ENCODE data around the gene DPF3. TPM values are rescaled to one million over a fixed set of nuclear protein-coding genes. Genes with fewer than 3 reads are reported as not detected.
A peak's percentile ranks its signal among the peaks of the same experiment; 100 is the strongest.

The DPF3 gene
- polyA plus RNA-seq, 4 donors = 1.3 to 5.0 (median 4.6) TPM

- DNase-seq (ENCODE audit: low read depth in 4 of 4, low spot score in 3 of 4) = no peak
These were observed 48.7 kb downstream of the DPF3 start for GRCh38 chr14:72845196-72845595.

GRCh38 chr14:72844524-72844923 is 49.4 kb downstream of the DPF3 start:
- DNase-seq (ENCODE audit: low read depth in 4 of 4, low spot score in 3 of 4) = no peak

DNA sequence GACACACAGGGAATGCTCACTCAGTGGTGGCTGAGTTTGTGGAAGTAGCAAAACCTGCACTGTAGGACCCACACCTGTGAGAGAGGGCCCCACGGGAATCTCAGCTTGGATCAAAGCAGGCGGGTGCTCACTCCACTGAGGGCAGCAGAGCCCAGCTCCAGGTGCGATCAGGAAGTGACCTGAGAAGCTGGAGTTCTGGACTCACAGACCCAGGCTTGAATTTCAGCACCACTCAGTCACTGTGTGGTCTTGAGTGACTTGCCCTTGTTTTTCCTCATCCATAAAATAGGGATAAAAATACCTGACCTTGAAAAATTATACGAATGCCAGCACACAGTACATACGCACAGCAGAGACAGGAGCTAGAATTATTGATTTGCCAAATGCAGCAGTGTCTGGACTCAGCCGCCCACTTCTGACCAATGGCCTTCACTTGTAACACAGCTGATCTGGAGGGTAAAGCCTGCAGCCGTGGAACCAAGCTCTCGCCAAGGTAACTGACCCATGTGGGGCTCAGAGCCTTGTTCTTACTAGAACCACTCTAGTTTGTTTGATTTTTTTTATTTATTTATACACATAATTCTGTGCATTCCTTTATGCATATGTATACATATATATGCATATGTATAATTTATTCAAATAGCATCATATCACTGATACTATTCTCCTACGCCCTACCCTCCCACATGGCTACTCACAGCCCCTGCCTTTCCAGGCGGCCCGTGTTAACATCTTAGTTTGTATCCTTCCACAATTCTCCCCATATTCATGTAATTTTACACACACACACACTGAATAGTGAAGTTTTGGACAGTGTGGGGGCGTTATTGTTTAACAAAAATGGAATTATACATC is 53.9 kb downstream of the DPF3 start:
- no peak for DNase-seq (ENCODE audit: low read depth in 4 of 4, low spot score in 3 of 4)

DNA sequence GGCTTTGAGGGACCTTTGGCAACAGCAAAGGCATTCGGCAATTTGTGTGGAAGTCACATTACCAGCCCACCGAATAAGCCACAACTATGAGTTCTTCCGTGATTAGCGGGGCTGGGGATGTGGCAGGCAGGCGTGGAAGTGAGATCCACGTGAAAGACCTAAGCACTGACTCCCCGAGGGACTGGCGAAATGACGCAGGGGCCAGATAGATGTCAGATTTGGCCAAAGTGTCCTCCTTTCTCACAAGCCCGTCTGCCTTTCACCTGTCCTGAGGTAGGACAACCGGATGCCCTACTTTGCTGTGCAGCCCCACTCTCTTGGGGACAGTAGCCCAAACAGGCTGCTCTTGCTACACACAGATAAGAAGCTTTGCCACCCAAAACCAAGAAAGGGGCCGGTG is 54.5 kb downstream of the DPF3 start:
- DNase-seq (ENCODE audit: low read depth in 4 of 4, low spot score in 3 of 4) = no peak

DNA sequence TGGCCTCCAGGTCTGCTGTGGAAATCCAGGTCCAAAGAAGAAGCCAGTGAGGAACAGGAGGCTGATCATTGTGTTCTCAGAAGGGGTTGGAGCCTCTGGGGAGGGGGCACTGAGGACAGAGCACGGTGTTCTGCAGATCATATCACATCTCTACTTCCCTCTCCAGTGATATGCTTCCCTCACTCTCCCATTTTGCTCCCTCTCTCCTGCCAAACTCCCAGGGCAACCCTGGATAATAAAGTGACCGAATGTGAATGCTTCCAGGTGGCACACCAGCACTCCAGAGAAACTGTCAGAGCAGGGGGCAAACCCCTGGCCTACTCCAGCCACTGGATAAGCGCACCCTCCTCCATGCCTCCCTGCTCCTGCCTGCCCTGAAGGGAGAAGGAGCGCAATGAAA is 57.8 kb downstream of the DPF3 start:
- no peak for DNase-seq (ENCODE audit: low read depth in 4 of 4, low spot score in 3 of 4)

- no peak for DNase-seq (ENCODE audit: low read depth in 4 of 4, low spot score in 3 of 4)
These were observed 60.7 kb downstream of the DPF3 start for GRCh38 chr14:72833174-72833573.

DNA sequence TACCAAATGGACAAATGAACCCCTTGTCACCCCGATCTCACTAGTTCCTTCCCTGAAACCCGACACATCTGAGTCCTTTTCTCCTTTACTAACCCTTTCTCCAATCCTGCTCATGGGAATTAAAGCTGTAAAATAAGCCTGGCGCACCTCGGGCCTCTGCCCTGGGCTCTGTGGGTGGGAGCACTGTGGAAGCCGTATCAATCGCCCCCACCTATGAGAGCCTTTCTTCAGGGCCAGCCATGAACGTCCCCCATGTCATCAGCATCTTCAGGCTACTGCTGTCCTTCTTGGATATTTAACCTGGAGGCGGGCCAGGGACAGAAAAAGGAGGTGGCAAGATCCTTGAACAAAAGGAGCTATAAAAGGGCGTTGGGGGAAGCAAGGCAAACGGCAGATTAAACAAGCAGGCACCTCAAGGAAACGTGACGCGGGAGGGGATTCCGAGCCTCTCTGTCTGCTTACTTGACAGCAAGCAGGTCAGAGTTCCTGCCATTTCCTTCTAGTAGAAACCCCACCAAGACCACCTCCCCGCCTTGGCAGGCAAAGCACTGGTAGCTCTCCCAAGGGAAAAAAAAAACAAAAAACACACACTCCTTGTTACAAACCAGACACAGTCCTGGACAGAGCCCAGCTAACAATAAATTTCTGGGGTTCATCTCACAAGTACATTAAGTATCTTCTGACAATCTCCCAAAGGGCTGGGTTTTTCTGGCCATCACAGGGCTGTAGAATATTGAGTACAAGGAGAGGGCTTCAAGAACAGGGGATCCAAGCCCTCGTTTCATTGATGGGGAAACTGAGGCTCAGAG is 62.9 kb downstream of the DPF3 start:
- DNase-seq (ENCODE audit: low read depth in 4 of 4, low spot score in 3 of 4) = no peak

DNA sequence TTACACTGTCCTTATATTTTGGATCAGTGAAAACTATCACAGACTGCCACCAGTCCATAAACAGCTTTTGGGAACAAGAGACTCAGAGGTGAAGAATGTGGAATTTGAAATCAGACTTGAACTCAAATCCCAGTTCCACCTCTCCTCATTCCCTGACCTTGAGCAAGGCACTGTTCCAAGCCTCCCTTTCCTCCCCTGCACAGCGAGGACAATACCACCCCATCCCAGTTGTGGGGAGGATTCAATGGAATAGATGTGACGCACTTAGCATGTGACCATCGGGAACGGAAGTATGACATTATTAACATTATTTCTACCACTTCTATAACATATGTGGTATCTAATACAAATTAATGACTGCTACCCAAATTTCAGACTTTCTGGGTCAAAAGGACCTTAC is 63.5 kb downstream of the DPF3 start:
- DNase-seq (ENCODE audit: low read depth in 4 of 4, low spot score in 3 of 4) = no peak

GRCh38 chr14:72828604-72829003 is 65.3 kb downstream of the DPF3 start:
- DNase-seq (ENCODE audit: low read depth in 4 of 4, low spot score in 3 of 4) = no peak

DNA sequence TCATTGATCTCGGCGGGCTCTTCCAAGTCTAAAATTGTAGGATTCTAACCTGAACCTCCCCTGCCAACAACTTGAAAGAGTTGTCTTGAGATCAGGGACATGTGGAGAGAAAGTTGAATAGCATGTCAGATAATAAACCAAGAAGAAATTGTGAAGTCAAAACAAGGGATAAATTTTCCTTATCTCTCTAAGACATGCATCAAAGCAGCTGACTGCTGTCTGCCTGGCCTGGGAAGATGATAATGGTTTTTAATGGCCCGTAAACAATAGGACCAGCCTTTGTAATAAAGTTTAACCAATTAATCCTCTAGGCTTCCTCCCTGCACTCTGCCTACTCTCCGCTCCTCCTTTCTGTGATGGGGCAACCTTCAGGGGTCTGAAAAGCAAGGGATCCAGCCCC is 67.9 kb downstream of the DPF3 start:
- no peak for DNase-seq (ENCODE audit: low read depth in 4 of 4, low spot score in 3 of 4)

DNA sequence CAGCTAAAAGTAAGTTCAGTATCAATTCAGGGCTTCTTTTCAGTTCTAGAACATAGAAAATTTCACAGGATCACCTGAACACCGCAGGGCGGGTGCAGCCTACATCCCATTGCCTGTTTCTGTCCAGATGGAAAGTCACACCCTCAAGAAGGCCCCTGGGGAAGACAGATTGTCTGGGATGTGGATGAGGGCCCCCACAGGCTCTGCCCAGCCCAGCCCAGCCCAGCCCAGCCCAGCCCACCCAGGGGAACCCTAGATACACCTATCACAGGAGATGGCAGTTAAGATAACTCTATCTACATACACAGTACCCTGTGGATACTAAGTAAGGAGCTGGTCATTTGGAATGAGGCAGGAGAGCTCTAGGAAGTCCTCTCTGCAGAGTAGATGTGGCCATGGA is 68.4 kb downstream of the DPF3 start:
- DNase-seq (ENCODE audit: low read depth in 4 of 4, low spot score in 3 of 4) = no peak

GRCh38 chr14:72824051-72824450 is 69.8 kb downstream of the DPF3 start:
- DNase-seq (ENCODE audit: low read depth in 4 of 4, low spot score in 3 of 4) = no peak

GRCh38 chr14:72822946-72823611 is 70.8 kb downstream of the DPF3 start:
- DNase-seq (ENCODE audit: low read depth in 4 of 4, low spot score in 3 of 4) = no peak

GRCh38 chr14:72818998-72819397 is 74.9 kb downstream of the DPF3 start:
- no peak for DNase-seq (ENCODE audit: low read depth in 4 of 4, low spot score in 3 of 4)

DNA sequence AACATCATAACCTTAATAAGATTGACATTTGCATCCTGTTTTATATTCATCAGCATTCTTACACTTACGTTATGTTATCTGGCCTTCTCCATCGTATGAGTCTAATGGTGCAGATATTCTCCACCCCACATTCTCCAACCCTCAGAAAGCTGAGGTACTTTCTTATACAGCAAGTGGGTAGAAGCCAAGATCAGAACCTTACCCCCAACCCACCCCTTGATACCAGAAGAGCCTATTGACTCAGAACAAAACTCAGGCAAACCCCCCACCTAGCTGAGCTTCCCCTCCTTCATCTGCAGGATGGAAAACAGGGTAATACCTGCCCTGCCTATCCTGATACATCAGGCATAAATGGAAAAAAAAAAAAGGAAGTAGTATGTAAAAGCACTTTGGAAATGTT is 77.6 kb downstream of the DPF3 start:
- DNase-seq (ENCODE audit: low read depth in 4 of 4, low spot score in 3 of 4) = no peak

- no peak for DNase-seq (ENCODE audit: low read depth in 4 of 4, low spot score in 3 of 4)
These were observed 78.5 kb downstream of the DPF3 start for GRCh38 chr14:72815430-72815829.

DNA sequence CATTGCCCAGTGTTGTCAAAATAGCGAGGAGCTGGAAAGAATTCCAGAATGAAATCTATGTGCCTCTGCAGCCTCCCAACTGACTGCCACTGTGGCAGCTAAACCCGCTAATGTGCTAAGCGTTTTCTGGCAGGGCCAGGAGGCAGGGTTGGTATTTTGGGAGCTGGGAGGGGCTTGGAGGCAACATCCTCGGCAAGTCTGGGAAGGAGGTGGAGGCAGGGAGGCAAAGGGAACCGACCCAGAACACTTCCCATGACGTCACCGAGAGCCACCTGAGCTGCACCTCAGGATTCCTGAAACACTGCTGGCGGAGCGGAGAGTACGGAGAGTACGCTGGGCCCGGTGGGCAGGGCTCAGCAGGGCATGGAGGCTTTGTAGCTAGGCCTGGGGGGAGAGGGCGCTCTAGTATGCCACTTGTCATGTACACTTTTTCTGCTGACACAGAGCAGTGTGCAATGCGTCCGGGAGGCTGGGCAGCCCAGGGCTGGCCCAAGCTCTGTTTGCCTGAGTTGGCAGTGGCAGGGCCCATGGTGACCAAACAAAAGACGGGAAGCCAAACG is 81.5 kb downstream of the DPF3 start:
- peak; percentile 29 to 60 (median 48) for DNase-seq (ENCODE audit: low read depth in 4 of 4, low spot score in 3 of 4)

DNA sequence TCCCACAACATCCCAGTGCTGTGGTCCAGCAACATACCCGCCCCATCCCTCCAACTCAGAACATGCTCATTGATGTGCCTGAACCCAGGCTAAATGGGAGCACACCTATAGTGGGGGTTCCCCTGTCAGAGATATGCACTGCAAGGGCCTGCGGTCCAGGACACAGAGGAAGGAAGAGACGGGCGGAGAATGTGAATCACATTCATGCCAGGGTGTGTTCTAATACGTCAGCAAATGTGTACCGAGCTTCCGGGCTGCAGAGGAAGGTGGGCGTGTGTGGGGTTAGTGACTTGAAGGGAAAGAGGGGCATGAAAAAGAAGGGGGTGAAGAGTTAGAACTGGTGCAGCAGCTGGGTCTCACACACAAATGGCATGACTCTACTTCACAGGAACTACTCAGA is 83.7 kb downstream of the DPF3 start:
- no peak for DNase-seq (ENCODE audit: low read depth in 4 of 4, low spot score in 3 of 4)

- DNase-seq (ENCODE audit: low read depth in 4 of 4, low spot score in 3 of 4) = no peak
These were observed 84.8 kb downstream of the DPF3 start for GRCh38 chr14:72809063-72809462.

DNA sequence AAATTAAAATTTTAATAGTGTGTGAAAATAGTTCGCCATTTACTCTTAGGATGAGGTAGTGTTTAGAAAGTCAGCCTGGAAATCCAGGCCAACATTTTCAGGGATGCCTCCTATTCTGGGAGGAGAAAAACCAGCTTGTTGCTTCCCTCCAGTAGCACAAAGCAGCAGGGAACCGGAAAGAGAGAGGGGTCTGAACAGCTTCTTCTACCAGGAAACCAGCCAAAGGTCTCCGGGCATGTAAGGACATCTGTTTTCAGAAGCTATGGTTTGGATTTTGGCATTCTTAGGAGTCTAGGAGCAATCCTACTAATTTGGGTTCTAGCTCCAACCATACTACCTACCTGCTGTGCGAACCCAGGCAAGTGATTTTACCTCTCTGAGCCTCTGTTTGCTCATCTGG is 85.3 kb downstream of the DPF3 start:
- no peak for DNase-seq (ENCODE audit: low read depth in 4 of 4, low spot score in 3 of 4)

DNA sequence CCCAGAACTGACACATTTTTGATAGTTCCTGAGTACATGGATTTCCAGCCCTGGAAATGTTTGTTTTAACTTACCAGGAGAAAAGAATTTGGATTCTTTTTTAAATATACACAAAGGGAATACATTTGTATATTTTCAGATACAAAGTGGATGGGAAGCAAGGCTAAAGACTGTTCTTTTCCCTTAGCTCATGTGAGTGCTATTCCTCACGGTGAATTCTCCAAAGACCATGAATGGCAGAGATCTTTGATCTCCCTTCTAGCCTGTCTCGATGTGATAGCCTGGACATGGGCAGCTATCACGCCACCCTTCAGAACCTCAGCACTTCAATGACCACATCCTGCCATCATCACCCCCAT is 91.3 kb downstream of the DPF3 start:
- no peak for DNase-seq (ENCODE audit: low read depth in 4 of 4, low spot score in 3 of 4)

Data from left renal pelvis (tissue), 4 donors.